NCI-H2227 (cell line): ENCODE data around the gene CACNA2D1.
"Not testable (repeated sequence)": the region's sequence is repeated elsewhere in the genome, so short reads cannot be mapped to it uniquely, and the experiment has no call there.

Experiments
- DNase-seq: peaks from one replicate; lab custom pipeline; 2025; ENCODE audit not compliant: unreplicated experiment; lab: John Stamatoyannopoulos, UW

CACNA2D1 gene

DNA sequence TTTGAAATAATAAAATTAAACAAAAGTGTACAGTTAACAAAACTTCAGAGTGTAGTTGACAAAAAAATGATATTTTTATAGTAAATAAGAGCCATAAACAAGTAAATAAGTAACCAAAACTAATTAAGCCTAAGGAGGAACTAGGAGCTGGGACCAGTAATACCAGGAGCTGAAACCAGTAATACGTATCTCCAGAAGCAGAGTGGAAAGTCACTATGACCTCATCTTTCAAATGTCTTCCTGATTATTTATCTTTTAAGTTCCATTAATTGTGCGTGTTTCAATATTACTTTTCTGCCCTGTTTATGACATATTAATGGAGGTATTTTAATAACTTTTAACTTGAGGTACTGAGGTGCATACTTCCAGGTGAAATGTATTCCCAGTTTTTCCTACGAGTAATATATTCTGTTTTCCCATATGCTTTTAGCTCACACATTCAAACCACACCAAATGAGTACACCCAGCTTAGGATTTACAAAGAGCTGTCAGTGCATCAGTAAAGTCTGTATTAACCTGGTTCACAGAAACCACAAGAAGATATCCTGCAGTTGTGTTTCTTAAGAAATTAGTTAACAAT is 390.0 kb downstream of the CACNA2D1 start:
- DNase-seq, result no peak

GRCh38 chr7:82051601-82052000 is 392.0 kb downstream of the CACNA2D1 start:
- peak; percentile 85 for DNase-seq

GRCh38 chr7:82050792-82051191 is 392.8 kb downstream of the CACNA2D1 start:
- peak; percentile 24 for DNase-seq

DNA sequence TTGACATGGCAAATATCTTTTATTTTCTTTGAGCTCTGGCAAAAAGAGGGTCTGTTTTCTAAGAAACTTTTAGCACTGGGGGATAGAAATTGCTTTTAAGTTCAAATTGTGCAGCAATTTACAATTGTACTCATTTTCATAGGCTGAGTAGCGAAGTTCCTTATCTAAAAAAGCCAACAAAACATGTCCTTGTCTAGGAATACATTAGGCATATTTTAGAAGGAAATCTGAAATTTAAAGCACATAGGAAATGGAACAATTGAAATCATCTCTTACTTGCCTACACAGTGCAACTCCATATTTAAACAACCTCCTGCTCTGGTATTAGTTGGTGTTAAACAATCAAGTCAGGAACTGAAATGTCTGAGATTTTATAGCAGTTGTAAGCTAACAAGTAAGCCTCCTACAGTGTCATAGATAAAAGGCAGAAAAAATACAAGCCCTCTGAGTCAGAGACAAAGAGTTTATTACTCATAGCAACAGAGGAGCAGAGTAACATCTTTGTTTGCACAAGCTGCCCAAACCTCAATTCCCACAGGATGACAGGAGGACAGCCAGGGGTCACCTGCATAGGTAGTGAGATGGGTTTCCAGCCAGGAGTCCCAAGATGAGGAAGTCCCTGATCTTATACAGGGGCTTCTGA is 393.6 kb downstream of the CACNA2D1 start:
- no peak for DNase-seq

DNA sequence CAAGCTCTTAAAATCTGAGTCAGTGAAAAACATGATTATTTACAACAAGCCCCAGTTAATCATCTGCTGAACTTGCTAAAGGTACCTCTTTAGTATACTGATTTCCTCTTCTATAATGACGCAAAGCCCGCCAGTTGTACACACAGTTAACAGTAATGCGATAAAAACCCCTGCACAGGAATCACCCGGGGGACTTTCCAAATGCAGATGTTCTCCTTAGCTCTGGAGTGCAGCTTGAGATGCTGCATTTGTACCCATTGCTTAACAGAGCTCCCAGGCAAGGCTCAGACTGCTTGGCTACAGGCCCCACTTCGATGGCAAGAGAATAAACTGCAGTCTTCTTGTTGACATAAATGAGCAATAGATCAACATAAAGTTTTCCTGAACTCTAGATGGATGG is 394.1 kb downstream of the CACNA2D1 start:
- no peak for DNase-seq

DNA sequence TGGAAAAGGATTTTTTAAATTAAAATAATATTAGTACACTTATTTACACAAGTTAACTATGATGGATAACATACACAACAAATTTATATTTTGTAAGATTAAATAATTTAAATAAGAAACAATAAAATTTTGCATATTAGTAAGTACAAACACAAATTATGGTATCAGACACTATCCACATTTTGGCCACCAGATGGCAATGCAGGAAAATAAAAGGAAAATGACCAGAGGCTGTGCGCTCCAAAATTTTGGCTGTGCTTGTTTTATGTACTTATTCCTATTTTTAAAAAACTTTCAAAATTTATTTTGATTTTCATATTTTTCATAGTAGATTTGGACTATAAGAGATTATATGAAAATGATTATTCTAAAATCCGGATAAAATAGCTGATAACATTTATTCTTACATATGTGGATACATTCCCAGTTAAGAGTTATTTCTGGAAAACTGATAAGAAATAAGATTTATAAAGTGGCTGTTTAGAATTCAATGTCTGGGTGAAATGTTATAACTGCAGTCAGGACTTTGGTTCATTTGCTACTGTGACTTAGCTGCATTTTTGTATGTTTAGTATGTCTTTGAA is 399.0 kb downstream of the CACNA2D1 start:
- DNase-seq, result peak; percentile 70

GRCh38 chr7:82039621-82040020 is 404.0 kb downstream of the CACNA2D1 start:
- DNase-seq, result no peak

GRCh38 chr7:82036146-82036886 is 407.3 kb downstream of the CACNA2D1 start:
- no peak for DNase-seq

DNA sequence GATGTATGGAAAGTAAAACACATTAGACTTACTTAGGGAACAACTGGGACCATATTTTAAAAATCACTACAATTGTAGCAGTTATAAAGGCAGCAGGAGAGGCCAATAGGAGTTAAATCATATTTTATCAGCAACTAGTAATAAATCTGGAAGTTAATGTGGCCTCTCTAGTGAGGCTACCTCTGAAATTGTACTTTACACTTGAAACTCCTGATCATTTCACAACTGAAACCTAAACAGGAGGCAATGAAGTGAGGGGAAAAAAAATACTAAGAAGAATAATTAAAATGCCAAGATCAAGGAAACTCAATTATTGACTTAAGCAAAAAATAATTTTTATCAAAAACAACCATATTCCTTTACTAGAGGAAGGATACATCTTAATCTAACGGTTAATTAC is 408.1 kb downstream of the CACNA2D1 start:
- no peak for DNase-seq

DNA sequence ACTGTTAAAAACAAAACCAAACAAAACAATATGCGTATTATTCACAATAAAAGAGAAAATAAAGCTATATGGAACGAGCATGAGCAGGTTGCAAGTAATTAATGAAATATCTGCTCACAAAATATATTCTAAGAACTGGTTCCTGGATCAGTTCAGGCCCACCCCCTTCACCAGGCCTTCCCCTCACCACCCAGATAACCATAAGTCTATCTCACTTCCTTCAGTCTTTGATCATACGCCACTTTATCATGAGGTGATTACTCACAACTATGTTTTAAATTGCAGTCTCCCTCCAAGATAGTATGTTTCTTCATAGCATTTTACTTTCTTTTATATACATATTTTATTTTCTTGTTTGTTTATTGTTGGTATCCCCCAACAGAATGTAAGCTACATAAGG is 410.7 kb downstream of the CACNA2D1 start:
- no peak for DNase-seq

- DNase-seq, result no peak
Observed at GRCh38 chr7:82029236-82029913, 414.2 kb downstream of the CACNA2D1 start.

DNA sequence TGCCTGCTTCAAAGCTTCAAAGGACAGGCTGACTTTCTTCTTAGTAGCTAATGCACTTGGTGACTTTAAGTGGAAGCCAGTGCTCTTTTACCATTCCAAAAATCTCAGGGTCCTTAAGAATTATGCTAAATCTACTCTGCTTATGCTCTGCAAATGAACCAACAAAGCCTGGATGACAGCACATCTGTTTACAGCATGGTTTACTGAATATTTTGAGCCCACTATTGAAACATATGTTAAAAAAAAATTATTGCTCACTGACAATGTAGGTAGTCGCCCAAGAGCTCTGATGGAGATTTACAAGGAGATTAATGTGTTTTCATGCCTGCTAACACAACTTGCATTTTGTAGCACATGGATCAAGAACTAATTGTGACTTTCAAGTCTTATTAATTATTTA is 415.5 kb downstream of the CACNA2D1 start:
- DNase-seq, result no peak

DNA sequence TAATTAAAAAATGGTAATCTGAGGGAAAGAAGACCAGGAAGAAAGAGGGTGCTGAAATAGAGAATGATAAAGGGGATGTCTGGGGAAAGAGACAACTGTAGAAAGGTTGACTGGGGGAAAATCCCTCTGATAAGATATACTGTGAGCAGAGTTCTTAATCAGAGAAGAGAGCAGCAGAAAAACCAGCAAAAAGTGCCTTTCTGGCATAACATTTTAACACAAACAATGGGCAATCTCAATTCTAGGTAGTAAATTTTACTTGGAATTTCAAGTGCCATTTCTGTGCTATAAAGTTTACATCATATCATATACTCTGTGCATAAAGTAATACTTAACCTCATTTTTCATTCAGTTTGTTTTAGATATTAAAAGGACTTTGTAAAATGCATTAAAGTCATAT is 421.9 kb downstream of the CACNA2D1 start:
- DNase-seq, result no peak

DNA sequence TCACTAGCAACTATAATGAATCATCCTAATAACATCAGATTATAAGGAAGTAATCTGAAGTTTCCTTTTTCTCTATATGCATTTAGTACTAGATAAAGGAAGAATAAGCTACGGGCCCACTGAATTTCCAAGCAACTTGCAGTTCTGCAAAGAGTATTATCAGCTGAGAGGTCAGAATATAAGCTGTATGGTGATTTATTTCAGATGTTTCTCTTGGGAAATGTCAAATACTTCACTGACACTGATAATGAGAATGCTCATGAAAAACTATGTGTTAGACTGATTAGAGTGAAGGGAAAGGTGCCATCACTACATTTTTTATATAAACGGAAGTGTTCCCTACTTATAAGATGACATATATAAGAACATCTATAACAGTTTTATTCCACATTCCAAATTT is 422.5 kb downstream of the CACNA2D1 start:
- no peak for DNase-seq

DNA sequence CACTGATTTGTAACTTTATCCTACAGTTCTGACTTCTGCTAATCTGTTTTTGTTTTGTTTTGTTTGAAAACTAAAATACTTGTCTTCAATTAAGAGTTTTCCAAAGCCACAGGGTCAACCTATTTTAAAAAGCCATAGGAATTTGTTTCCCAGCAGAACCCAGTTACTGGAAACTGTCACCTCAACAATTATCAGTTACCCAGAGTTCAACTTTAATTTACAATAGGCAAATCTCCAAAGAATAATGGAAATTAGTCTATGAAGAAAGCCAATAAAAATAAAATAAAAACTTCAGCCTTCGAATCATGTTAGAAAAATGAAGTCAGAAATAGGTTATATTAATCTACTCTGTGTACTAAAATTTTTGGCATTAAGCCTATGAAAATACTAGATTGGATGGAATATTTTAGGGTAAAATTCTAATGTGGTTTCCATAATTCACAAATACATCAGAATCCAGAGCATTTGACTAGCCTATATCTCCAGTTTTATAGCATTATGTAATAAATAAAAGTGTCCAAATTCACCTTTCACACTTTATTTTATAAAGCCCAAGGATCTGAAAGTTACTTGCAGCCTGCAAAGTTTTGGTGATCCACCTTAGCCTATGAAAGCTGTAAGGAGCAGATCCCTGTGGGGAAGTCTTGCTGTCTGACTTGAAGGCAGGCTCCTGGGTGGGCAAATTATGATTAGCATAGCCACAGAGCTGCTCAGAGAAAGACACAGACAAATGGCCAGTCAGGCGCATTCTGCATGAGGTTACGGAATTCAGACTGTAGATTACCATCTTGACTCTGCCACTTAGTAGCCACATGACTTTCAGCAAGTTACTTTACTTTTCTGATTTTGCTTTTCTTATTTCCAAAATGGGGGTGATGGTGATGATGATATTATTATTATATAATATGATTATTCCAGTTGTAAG is 423.8 kb downstream of the CACNA2D1 start:
- DNase-seq, result no peak

DNA sequence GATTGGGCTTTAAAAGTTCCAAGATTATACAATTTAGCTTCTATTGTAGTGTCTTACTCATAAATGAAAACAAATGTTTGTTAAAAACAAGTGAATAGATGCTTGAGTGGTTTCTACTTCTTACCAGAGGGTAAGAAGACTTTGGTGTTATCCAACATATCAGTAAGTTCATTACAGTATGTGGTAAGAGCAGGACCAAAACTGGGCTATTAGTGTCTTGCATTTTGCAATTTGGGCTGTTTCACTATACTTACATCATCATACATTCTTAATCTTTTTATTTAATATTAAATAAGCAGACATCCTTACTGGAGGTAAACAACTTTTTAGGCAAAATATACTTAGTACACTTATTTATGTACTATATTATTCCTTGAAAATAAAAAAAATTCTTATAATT is 425.4 kb downstream of the CACNA2D1 start:
- no peak for DNase-seq

DNA sequence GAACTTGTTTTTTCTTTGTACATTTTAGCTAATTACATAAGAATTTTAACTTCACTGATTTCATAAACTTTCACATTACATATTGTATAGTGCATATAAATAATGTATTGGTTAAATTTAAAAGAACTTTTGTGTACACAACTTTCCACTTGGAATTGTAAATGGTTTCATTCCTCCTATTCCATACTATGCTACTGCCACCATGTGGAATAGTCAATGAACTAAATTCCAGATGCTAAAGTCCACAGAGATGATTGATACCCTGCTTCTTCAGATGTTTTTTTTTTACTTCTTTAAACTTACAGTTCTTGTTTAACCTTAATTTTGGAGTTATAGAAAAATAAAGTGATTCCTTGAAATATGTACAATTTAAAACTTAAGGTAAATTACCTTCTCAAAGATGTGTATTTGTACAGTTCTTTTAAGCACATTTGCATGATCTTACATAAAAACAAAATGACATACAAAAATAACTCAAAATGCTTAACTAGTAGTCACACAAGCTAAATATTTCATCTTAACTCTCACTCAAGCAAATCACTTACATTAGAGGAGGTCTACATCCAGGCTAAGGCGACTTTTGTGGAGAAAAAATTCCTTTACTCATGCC is 426.1 kb downstream of the CACNA2D1 start:
- peak; percentile 22 for DNase-seq

- no peak for DNase-seq
Observed at GRCh38 chr7:82015751-82016150, 427.8 kb downstream of the CACNA2D1 start.

DNA sequence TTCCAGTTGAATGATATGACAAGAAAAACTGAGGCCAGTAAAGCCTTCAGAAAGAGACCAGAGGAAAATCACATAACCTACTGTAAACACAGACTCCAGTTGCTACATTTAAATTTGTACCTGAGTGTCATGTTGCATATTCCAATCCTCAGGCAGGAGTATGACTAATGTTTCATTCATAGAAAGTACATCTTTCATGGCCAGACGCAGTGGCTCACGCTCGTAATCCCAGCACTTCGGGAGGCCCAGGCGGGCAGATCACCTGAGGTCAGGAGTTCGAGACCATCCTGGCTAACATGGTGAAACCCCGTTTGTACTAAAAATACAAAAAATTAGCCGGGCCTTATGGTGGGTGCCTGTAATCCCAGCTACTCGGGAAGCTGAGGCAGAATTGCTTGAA is 429.0 kb downstream of the CACNA2D1 start:
- DNase-seq, result not testable (repeated sequence)

GRCh38 chr7:82012453-82012852 is 431.1 kb downstream of the CACNA2D1 start:
- no peak for DNase-seq
